Measurements from ENCODE around the gene CLTA. TPM values are rescaled to one million over a fixed set of nuclear protein-coding genes. Genes with fewer than 3 reads are reported as not detected.
A peak's percentile ranks its signal among the peaks of the same experiment; 100 is the strongest.

Gene CLTA
- polyA plus RNA-seq, 1 of the 3 experiments (the other 2 are of a cell fraction) = 260 TPM

DNA sequence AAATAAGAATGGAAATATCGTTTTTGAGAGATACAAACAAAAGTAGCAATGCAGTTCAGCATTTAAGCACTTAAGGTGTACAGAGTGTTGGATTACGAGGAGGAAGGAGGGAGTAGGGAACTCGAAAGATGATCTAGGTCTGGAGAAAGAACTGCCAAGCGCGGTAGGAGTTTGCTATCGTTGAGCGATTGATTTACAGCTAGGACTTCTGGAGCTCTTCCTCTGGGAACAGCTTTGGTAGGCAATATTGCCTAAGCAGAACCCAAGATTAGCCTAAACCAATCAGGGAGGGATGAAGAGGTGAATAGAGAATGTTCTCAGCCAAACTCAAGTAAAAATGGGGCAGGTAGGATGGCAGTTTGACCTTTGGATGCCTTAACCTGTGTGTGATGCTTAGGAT, 965 bp downstream of the CLTA start:
- Histone ChIP-seq H4K20me1 (ENCODE audit: insufficient read depth) (peaks cover 53% of the 10 kb centered on the region), H3K9ac (peak overlapping the region; percentile 95), H3K79me2 (ENCODE audit: insufficient read depth) (peaks cover 64% of the 10 kb centered on the region), H3K9me3 (no peaks in the 10 kb centered on the region), H3K4me1 (ENCODE audit: control insufficient read depth in 1 of 2, insufficient read depth in 2 of 2, low read depth in 1 of 2, low read length in 1 of 2) (peaks cover 6 to 27% of the 10 kb centered on the region in 2 experiments), H3K4me3 (ENCODE audit: low read depth in 2 of 2, low read length in 1 of 2) (peak overlapping the region; percentile 84 to 94), H3K4me2 (peak overlapping the region; percentile 83), H3F3A (replicated peaks; ENCODE audit: insufficient read depth) (no peaks in the 10 kb centered on the region), H2AFZ (ENCODE audit: low read depth) (peak overlapping the region; percentile 47; the same call in 1 of the 2 replicates), H3K27me3 (ENCODE audit: insufficient read depth) (no peaks in the 10 kb centered on the region), H3K36me3 (replicated peaks in 1 of 2; ENCODE audit: control insufficient read depth in 1 of 2, insufficient read depth in 2 of 2, low read length in 1 of 2) (peaks cover 3 to 14% of the 10 kb centered on the region in 2 experiments), H3K9me2 (no peaks in the 10 kb centered on the region), H3K27ac (ENCODE audit: low read depth in 2 of 2, low read length in 1 of 2) (peak overlapping the region; percentile 12 to 83; a peak in 3 of 4 replicates)
- DNase-seq = no peak
- TF ChIP-seq, protein P1, sequence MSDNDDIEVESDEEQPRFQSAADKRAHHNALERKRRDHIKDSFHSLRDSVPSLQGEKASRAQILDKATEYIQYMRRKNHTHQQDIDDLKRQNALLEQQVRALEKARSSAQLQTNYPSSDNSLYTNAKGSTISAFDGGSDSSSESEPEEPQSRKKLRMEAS (IDR thresholded peaks at IDR 0.05; ENCODE audit: low read depth) = no peak
- TF ChIP-seq GATA2 (CRISPR knock-in tag; IDR thresholded peaks at IDR 0.05) = no peak
- ChIA-PET POLR2A (interaction anchor here (1.7 kb wide), 1 partner anchor 13 kb away, joined by 7 read pairs; no protein-coding TSS in a partner anchor), CTCF (interaction anchor here (1.2 to 3.6 kb wide), 8 partner anchors 10 to 169 kb away, joined by 3 to 15 read pairs (median 6); no protein-coding TSS in a partner anchor)
- WGBS (ENCODE audit: low lambda C conversion rate) = 2% methylated on average over 7 of the region's 7 CpGs

DNA sequence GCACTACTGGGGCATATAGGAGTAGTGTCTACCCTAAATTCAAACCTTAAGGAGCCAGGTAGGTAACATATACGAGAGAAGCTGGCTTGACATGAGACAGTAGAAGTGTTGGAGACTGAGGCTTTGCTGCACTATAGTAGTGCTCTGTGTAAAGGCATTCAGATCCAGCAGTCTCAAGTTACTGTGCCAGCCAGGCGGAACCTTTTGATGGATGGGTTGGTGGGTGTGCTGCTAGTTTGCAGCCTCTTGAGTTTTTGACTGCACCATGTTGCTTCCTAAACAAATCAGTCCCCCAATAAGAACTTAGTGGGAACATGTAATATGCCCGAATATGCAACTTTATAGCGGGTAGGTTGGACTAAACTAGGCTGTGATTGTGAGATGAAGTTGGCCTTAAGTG, 1.5 kb downstream of the CLTA start:
- H3K9me3 ChIP-seq = no peaks in the 10 kb centered on the region
- peaks cover 5 to 16% of the 10 kb centered on the region in 2 experiments for H3K36me3 ChIP-seq (replicated peaks in 1 of 2; ENCODE audit: control insufficient read depth in 1 of 2, insufficient read depth in 2 of 2, low read length in 1 of 2)
- H3K9me2 ChIP-seq = no peaks in the 10 kb centered on the region
- peak overlapping the region; percentile 84 to 94 for H3K4me3 ChIP-seq (ENCODE audit: low read depth in 2 of 2, low read length in 1 of 2)
- 55% methylated on average over 4 of the region's 4 CpGs for WGBS (ENCODE audit: low lambda C conversion rate)
- H3F3A ChIP-seq (replicated peaks; ENCODE audit: insufficient read depth) = no peaks in the 10 kb centered on the region
- no peak overlapping the region for H2AFZ ChIP-seq (ENCODE audit: low read depth)
- ChIA-PET CTCF (interaction anchor here (0.9 to 1.9 kb wide), 4 partner anchors 10 to 170 kb away, joined by 3 to 5 read pairs (median 4); no protein-coding TSS in a partner anchor), POLR2A (no interaction called here)
- peak overlapping the region; percentile 95 for H3K9ac ChIP-seq
- TF ChIP-seq GABPA (IDR thresholded peaks at IDR 0.05; ENCODE audit: low read depth) (no peak), SIN3A (IDR thresholded peaks at IDR 0.05; ENCODE audit: borderline replicate concordance, low read depth, low read length) (0 out of 2 replicates have a peak, but pooled peaks have one; percentile 25)
- TF ChIP-seq, protein P2, sequence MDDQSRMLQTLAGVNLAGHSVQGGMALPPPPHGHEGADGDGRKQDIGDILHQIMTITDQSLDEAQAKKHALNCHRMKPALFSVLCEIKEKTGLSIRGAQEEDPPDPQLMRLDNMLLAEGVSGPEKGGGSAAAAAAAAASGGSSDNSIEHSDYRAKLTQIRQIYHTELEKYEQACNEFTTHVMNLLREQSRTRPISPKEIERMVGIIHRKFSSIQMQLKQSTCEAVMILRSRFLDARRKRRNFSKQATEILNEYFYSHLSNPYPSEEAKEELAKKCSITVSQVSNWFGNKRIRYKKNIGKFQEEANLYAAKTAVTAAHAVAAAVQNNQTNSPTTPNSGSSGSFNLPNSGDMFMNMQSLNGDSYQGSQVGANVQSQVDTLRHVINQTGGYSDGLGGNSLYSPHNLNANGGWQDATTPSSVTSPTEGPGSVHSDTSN (IDR thresholded peaks at IDR 0.05) = peak; percentile 50
- H3K4me1 ChIP-seq (ENCODE audit: control insufficient read depth in 1 of 2, insufficient read depth in 2 of 2, low read depth in 1 of 2, low read length in 1 of 2) = peaks cover 6 to 27% of the 10 kb centered on the region in 2 experiments
- no peak overlapping the region for H3K27ac ChIP-seq (ENCODE audit: low read depth in 2 of 2, low read length in 1 of 2)
- H4K20me1 ChIP-seq (ENCODE audit: insufficient read depth) = peaks cover 58% of the 10 kb centered on the region
- peaks cover 69% of the 10 kb centered on the region for H3K79me2 ChIP-seq (ENCODE audit: insufficient read depth)
- peak overlapping the region; percentile 83 for H3K4me2 ChIP-seq
- DNase-seq = no peak
- no peaks in the 10 kb centered on the region for H3K27me3 ChIP-seq (ENCODE audit: insufficient read depth)

DNA sequence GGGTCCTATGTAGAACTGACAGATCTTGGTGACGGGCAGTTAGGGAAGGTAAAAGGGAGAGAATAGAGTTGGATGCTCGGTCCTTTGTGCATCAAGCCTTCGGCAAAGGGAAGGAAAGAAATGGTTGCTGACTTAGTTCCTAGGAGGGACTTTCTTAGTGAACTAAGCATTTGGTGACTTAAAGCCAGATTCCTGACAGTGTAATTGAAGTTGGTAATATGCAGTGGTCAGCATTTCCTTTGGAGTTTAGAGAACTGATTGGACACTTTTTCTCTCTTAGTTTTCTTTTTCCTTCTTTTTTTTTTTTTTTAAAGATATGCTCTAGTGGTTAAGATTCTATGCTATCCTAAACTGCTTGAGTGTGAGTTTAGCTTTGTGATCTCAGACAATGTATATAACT, 2.3 kb downstream of the CLTA start:
- H3K36me3 ChIP-seq (replicated peaks in 1 of 2; ENCODE audit: control insufficient read depth in 1 of 2, insufficient read depth in 2 of 2, low read length in 1 of 2) = peaks cover 11 to 20% of the 10 kb centered on the region in 2 experiments
- DNase-seq = no peak
- peaks cover 64% of the 10 kb centered on the region for H4K20me1 ChIP-seq (ENCODE audit: insufficient read depth)
- H3K27me3 ChIP-seq (ENCODE audit: insufficient read depth) = no peaks in the 10 kb centered on the region
- no peak overlapping the region for H2AFZ ChIP-seq (ENCODE audit: low read depth)
- ChIA-PET POLR2A (no interaction called here), CTCF (interaction anchor here (0.6 to 1.4 kb wide), 5 partner anchors 11 to 171 kb away, joined by 3 to 4 read pairs (median 3); no protein-coding TSS in a partner anchor)
- WGBS (ENCODE audit: low lambda C conversion rate) = 87% methylated on average over 3 of the region's 3 CpGs
- H3K9ac ChIP-seq = peak overlapping the region; percentile 95; the same call in 1 of the 2 replicates
- no peak overlapping the region for H3K27ac ChIP-seq (ENCODE audit: low read depth in 2 of 2, low read length in 1 of 2)
- H3K4me1 ChIP-seq (ENCODE audit: control insufficient read depth in 1 of 2, insufficient read depth in 2 of 2, low read depth in 1 of 2, low read length in 1 of 2) = peaks cover 6 to 27% of the 10 kb centered on the region in 2 experiments
- H3K9me3 ChIP-seq = no peaks in the 10 kb centered on the region
- peak overlapping the region; percentile 84 to 94 for H3K4me3 ChIP-seq (ENCODE audit: low read depth in 2 of 2, low read length in 1 of 2)
- no peaks in the 10 kb centered on the region for H3F3A ChIP-seq (replicated peaks; ENCODE audit: insufficient read depth)
- peaks cover 78% of the 10 kb centered on the region for H3K79me2 ChIP-seq (ENCODE audit: insufficient read depth)
- H3K9me2 ChIP-seq = no peaks in the 10 kb centered on the region
- H3K4me2 ChIP-seq = peak overlapping the region; percentile 83
- TF ChIP-seq, protein P1 (IDR thresholded peaks at IDR 0.05; ENCODE audit: low read depth) = no peak
- no peak for TF ChIP-seq GABPA (IDR thresholded peaks at IDR 0.05; ENCODE audit: low read depth)
- TF ChIP-seq, protein P3, sequence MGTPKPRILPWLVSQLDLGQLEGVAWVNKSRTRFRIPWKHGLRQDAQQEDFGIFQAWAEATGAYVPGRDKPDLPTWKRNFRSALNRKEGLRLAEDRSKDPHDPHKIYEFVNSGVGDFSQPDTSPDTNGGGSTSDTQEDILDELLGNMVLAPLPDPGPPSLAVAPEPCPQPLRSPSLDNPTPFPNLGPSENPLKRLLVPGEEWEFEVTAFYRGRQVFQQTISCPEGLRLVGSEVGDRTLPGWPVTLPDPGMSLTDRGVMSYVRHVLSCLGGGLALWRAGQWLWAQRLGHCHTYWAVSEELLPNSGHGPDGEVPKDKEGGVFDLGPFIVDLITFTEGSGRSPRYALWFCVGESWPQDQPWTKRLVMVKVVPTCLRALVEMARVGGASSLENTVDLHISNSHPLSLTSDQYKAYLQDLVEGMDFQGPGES (IDR thresholded peaks at IDR 0.05; ENCODE audit: low read depth, low read length) = no peak
- TF ChIP-seq, protein P4, sequence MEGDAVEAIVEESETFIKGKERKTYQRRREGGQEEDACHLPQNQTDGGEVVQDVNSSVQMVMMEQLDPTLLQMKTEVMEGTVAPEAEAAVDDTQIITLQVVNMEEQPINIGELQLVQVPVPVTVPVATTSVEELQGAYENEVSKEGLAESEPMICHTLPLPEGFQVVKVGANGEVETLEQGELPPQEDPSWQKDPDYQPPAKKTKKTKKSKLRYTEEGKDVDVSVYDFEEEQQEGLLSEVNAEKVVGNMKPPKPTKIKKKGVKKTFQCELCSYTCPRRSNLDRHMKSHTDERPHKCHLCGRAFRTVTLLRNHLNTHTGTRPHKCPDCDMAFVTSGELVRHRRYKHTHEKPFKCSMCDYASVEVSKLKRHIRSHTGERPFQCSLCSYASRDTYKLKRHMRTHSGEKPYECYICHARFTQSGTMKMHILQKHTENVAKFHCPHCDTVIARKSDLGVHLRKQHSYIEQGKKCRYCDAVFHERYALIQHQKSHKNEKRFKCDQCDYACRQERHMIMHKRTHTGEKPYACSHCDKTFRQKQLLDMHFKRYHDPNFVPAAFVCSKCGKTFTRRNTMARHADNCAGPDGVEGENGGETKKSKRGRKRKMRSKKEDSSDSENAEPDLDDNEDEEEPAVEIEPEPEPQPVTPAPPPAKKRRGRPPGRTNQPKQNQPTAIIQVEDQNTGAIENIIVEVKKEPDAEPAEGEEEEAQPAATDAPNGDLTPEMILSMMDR (IDR thresholded peaks at IDR 0.05) = no peak
- TF ChIP-seq JUND (IDR thresholded peaks at IDR 0.05) = no peak
- no peak for TF ChIP-seq YY1 (IDR thresholded peaks at IDR 0.05; ENCODE audit: low read depth)
- TF ChIP-seq TEAD4 (IDR thresholded peaks at IDR 0.05; ENCODE audit: borderline replicate concordance, insufficient read depth) = no peak
- no peak for TF ChIP-seq EZH2phosphoT487 (IDR thresholded peaks at IDR 0.05; ENCODE audit: borderline replicate concordance, low read depth)
- TF ChIP-seq, protein P5, sequence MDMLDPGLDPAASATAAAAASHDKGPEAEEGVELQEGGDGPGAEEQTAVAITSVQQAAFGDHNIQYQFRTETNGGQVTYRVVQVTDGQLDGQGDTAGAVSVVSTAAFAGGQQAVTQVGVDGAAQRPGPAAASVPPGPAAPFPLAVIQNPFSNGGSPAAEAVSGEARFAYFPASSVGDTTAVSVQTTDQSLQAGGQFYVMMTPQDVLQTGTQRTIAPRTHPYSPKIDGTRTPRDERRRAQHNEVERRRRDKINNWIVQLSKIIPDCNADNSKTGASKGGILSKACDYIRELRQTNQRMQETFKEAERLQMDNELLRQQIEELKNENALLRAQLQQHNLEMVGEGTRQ (IDR thresholded peaks at IDR 0.05; ENCODE audit: borderline replicate concordance, low read depth, low read length) = no peak
- no peak for TF ChIP-seq RFX5 (IDR thresholded peaks at IDR 0.05; ENCODE audit: low read length)
- TF ChIP-seq POLR2AphosphoS5 (IDR thresholded peaks at IDR 0.05; ENCODE audit: low read depth, low read length) = no peak
- no peak for TF ChIP-seq RCOR1 (IDR thresholded peaks at IDR 0.05; ENCODE audit: low read length)

Measured in SK-N-SH (cell line).